Measurements from ENCODE around the gene SLC35E1. TPM values are rescaled to one million over a fixed set of nuclear protein-coding genes. Genes with fewer than 3 reads are reported as not detected.

Gene SLC35E1
- total RNA-seq, 2 donors from 2014 or later = 42.0 to 69.1 TPM

GRCh38 chr19:16579381-16579780 is 7.2 kb upstream of the SLC35E1 start:
- H3K4me1 ChIP-seq (replicated peaks) = peaks cover 4% of the 10 kb centered on the region
- WGBS = 84% methylated on average over 4 of the region's 4 CpGs
- H3K4me3 ChIP-seq = no peak overlapping the region
- no peaks in the 10 kb centered on the region for H3K27me3 ChIP-seq (replicated peaks; ENCODE audit: insufficient read depth)
- DNase-seq (ENCODE audit: low spot score) = no peak
- no peaks in the 10 kb centered on the region for H3K9me3 ChIP-seq
- H3K36me3 ChIP-seq = peaks cover 4 to 11% of the 10 kb centered on the region in 2 donors
- no peak overlapping the region for H3K27ac ChIP-seq
- intact Hi-C loops (cut with DNase I) = no loop called here
- no peak for TF ChIP-seq POLR2AphosphoS5 (IDR thresholded peaks at IDR 0.05)
- TF ChIP-seq POLR2A (IDR thresholded peaks at IDR 0.05) = no peak
- TF ChIP-seq, protein P1, sequence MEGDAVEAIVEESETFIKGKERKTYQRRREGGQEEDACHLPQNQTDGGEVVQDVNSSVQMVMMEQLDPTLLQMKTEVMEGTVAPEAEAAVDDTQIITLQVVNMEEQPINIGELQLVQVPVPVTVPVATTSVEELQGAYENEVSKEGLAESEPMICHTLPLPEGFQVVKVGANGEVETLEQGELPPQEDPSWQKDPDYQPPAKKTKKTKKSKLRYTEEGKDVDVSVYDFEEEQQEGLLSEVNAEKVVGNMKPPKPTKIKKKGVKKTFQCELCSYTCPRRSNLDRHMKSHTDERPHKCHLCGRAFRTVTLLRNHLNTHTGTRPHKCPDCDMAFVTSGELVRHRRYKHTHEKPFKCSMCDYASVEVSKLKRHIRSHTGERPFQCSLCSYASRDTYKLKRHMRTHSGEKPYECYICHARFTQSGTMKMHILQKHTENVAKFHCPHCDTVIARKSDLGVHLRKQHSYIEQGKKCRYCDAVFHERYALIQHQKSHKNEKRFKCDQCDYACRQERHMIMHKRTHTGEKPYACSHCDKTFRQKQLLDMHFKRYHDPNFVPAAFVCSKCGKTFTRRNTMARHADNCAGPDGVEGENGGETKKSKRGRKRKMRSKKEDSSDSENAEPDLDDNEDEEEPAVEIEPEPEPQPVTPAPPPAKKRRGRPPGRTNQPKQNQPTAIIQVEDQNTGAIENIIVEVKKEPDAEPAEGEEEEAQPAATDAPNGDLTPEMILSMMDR (IDR thresholded peaks at IDR 0.05) = no peak

DNA sequence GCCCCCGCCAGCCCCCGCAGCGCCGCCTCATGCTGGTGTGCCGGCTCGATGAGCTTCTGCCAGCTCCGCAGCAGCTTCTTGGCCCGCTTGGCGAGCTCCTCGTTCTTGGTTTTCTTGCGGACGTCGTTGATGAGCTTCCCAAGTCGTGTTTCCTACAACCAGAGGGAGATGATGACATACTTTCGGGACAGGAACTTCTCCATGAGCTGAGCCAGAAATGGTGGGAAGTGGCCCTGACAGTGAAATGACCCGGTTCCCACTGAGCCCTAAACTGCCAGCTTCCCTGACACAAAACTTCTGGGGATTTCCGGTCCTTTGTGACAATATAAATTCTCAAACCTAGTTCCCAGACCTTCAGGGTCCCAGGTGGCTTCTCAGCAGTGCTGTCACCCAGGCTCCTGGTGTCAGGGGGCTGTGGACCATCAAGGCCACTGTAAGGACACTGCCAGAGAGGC is 5.3 kb upstream of the SLC35E1 start:
- intact Hi-C loops (cut with DNase I) = no loop called here
- 85% methylated on average over 17 of the region's 17 CpGs for WGBS
- H3K4me1 ChIP-seq (replicated peaks) = peaks cover 15% of the 10 kb centered on the region
- H3K4me3 ChIP-seq = no peak overlapping the region
- TF ChIP-seq, protein P1 (IDR thresholded peaks at IDR 0.05) = no peak
- TF ChIP-seq POLR2AphosphoS5 (IDR thresholded peaks at IDR 0.05) (no peak), POLR2A (IDR thresholded peaks at IDR 0.05) (no peak)
- H3K9me3 ChIP-seq = no peaks in the 10 kb centered on the region
- H3K27me3 ChIP-seq (replicated peaks; ENCODE audit: insufficient read depth) = no peaks in the 10 kb centered on the region
- no peak overlapping the region for H3K27ac ChIP-seq
- peaks cover 4 to 11% of the 10 kb centered on the region in 2 donors for H3K36me3 ChIP-seq
- no peak for DNase-seq (ENCODE audit: low spot score)

- Histone ChIP-seq H3K27ac (no peak overlapping the region), H3K27me3 (replicated peaks; ENCODE audit: insufficient read depth) (no peaks in the 10 kb centered on the region), H3K4me1 (replicated peaks) (peaks cover 15% of the 10 kb centered on the region), H3K36me3 (peaks cover 4 to 11% of the 10 kb centered on the region in 2 donors), H3K9me3 (no peaks in the 10 kb centered on the region), H3K4me3 (no peak overlapping the region)
- 92% methylated on average over 37 of the region's 52 CpGs for WGBS
- intact Hi-C loops (cut with DNase I) = no loop called here
- TF ChIP-seq, protein P1 (IDR thresholded peaks at IDR 0.05) = no peak
- TF ChIP-seq POLR2AphosphoS5 (IDR thresholded peaks at IDR 0.05) (no peak), POLR2A (IDR thresholded peaks at IDR 0.05) (no peak)
- DNase-seq (ENCODE audit: low spot score) = no peak
Measured at GRCh38 chr19:16576690-16577530, 4.7 kb upstream of the SLC35E1 start.

- Histone ChIP-seq H3K4me1 (replicated peaks) (peaks cover 19% of the 10 kb centered on the region), H3K36me3 (peaks cover 4 to 11% of the 10 kb centered on the region in 2 donors), H3K27ac (no peak overlapping the region), H3K27me3 (replicated peaks; ENCODE audit: insufficient read depth) (no peaks in the 10 kb centered on the region), H3K9me3 (no peaks in the 10 kb centered on the region), H3K4me3 (no peak overlapping the region)
- TF ChIP-seq POLR2AphosphoS5 (IDR thresholded peaks at IDR 0.05) (no peak), POLR2A (IDR thresholded peaks at IDR 0.05) (no peak)
- TF ChIP-seq, protein P1 (IDR thresholded peaks at IDR 0.05) = no peak
- 87% methylated on average over 47 of the region's 48 CpGs for WGBS
- intact Hi-C loops (cut with DNase I) = no loop called here
- DNase-seq (ENCODE audit: low spot score) = no peak
Measured at GRCh38 chr19:16575861-16576689, 3.9 kb upstream of the SLC35E1 start.
